ENCODE data around the gene TBC1D22A.

Gene TBC1D22A

GRCh38 chr22:47148510-47148909 lies 386.1 kb downstream of the TBC1D22A start:
- no peak for DNase-seq (ENCODE audit: low read depth in 3 of 3, low spot score in 1 of 3)

GRCh38 chr22:47148956-47149728 lies 386.7 kb downstream of the TBC1D22A start:
- no peak for DNase-seq (ENCODE audit: low read depth in 3 of 3, low spot score in 1 of 3)

GRCh38 chr22:47149976-47150375 lies 387.5 kb downstream of the TBC1D22A start:
- DNase-seq (ENCODE audit: low read depth in 3 of 3, low spot score in 1 of 3): no peak

GRCh38 chr22:47150426-47150825 lies 388.0 kb downstream of the TBC1D22A start:
- no peak for DNase-seq (ENCODE audit: low read depth in 3 of 3, low spot score in 1 of 3)

DNA sequence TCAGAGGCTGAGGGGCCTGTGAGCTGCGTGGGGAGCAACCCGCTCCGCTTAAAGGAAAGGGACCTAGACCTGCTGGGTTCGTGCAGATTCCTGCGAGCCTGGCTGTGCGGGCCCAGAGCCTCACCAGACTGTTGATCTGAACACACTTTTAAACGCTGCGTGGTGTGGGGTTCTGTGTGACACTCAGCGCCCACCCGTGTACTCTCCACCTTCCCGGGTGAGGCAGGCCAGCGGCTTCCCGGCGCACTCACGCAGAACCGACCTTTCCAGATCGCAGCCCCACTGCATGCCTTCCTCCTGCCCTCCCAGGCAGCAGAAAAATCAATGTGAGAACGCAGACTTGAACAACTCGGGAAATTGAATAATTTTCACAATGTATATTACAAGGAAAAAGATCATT lies 388.6 kb downstream of the TBC1D22A start:
- no peak for DNase-seq (ENCODE audit: low read depth in 3 of 3, low spot score in 1 of 3)

- no peak for DNase-seq (ENCODE audit: low read depth in 3 of 3, low spot score in 1 of 3)
These were observed 389.0 kb downstream of the TBC1D22A start for GRCh38 chr22:47151490-47151889.

DNA sequence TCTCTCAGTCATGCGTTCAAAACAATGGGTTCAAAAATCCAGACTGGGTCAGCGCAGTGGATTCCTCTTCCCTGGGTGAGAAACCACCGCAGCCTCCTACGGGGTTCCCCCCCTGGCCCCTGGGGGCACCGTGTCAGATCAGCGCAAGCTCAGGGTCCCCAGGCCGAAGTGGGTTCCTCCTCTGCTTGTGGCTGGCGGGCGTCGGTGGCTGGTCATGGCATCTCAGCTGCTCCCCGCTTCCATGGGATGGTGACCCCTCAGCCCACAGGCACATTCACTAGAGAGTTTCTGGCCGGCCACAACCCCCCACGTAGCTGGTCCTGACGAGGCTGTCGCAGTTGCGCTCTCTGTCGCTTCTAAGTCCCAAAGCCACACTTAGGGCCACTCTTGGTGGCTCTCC lies 389.8 kb downstream of the TBC1D22A start:
- DNase-seq (ENCODE audit: low read depth in 3 of 3, low spot score in 1 of 3): no peak

- no peak for DNase-seq (ENCODE audit: low read depth in 3 of 3, low spot score in 1 of 3)
These were observed 390.5 kb downstream of the TBC1D22A start for GRCh38 chr22:47152938-47153337.

DNA sequence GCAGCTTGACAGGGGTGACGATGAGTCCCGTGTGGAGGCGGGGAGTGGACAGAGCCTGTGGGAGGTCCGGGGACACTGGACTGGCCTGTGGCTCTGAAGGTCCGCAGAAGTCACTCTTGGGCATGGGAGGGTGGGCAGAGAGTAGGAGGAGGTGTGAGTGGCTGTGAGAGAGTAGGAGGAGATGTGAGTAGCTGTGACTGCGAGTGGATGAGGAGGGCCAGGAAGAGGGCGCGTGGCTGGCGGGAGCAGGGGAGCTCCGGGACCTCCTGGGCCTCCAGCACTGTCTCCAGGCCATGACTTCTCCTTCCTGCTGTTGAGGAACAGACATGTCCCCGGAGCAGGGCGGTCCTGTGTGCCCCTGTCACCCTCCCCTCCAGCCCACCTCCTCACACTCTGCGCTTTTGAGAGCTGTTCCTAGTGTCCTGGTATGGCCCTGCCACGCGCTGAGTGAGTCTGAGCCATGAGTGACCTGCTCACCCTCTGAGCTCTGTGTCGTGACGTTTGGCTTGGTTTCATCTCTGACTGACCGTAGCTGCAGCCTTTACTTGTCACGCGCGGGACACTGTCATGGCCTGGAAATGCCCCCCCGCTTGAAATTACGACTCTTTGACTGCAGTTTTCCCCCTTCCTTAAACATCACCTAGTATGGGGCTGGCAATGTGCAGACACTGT lies 391.5 kb downstream of the TBC1D22A start:
- no peak for DNase-seq (ENCODE audit: low read depth in 3 of 3, low spot score in 1 of 3)

GRCh38 chr22:47154621-47155081 lies 392.2 kb downstream of the TBC1D22A start:
- DNase-seq (ENCODE audit: low read depth in 3 of 3, low spot score in 1 of 3): no peak

DNA sequence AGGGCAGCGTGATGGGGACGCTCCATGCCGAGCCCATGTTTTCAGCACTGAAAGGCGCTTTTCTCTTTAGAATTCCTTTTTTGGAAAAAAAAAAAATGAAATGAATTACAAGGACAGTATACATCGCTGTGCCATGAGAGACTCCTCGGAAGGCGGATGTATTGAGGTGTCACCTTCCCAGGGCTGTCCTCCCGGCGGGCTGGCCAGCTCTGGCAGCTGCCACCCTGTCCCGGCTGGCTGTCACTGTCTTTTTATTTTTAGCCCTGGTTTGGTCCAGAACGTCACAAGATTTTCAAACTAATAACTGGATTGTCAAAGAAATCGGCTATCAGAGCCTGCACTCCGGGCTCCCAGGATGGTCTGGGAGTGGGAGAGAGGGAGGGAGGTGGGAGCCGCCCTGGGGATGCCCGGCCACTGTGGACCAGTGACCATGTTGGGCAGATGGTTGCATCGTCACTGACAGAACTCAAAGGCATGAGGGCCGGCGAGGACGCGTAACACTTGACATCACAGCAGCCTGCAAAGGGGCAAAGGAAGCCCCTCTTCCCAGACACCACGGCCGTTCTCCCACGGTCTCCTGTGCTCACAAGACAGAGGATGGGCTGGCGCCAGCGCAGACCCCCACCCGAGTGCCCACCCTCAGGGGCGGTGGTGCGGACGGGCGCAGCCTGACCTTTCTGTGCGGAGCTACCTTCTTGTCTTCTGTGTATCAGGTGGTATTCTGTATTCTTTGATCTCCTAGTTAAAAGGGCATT lies 392.9 kb downstream of the TBC1D22A start:
- no peak for DNase-seq (ENCODE audit: low read depth in 3 of 3, low spot score in 1 of 3)

DNA sequence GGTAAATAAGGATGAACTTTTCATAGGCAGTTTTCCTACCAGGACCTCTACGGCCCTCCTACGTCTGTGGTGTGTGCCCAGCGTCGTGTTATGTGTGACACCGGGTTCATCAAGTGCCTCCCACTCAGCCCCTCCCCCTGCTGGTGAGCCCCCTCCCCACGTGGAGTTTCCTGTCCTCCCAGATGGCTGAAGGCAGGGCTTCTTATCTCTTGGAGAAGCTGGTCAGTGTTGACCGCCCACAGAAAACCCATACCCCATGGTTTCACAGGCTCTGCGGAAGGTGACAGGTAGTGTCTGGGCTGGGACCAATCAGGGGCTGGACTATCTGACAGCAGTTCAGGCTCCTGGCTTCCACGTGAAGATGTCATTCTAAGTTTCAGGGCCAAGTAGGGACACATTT lies 393.5 kb downstream of the TBC1D22A start:
- no peak for DNase-seq (ENCODE audit: low read depth in 3 of 3, low spot score in 1 of 3)

- DNase-seq (ENCODE audit: low read depth in 3 of 3, low spot score in 1 of 3): no peak
These were observed 394.1 kb downstream of the TBC1D22A start for GRCh38 chr22:47156352-47157092.

DNA sequence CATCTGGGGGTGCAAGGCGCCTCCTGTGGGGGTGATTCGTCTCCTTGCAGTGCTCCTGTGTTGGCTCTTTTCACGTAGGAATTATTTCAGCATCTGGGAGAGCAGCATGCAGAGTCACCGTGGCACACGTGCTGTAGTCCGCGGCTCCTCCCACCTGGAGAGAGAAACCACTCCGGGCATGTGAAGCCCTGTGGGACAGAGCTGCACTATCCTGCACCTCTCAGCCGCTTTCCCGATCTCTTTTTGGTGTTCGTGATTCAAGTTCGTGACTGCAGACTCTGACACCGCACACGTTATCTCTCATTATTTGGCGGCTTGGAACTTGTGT lies 394.6 kb downstream of the TBC1D22A start:
- no peak for DNase-seq (ENCODE audit: low read depth in 3 of 3, low spot score in 1 of 3)

- no peak for DNase-seq (ENCODE audit: low read depth in 3 of 3, low spot score in 1 of 3)
These were observed 395.2 kb downstream of the TBC1D22A start for GRCh38 chr22:47157486-47158270.

DNA sequence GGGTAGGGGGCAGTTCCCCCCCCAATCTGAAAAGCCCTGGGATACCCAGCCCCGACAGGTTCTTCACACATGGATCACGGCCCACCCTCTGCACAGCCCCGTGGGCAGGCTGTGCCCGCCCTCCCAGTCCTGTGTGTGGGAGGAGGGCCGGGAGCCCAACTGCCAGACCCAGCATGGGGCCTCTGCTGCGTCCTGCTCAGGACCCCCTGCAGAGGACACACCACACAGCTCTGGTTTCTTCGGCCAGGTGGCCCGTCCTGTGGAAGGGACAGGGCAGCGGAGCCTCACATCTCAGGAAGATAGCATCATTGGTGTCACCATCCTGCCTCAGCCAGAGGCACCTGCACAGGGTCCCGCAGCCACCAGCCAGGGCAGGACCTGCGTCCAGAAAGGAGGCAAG lies 396.0 kb downstream of the TBC1D22A start:
- no peak for DNase-seq (ENCODE audit: low read depth in 3 of 3, low spot score in 1 of 3)

GRCh38 chr22:47159592-47159991 lies 397.1 kb downstream of the TBC1D22A start:
- no peak for DNase-seq (ENCODE audit: low read depth in 3 of 3, low spot score in 1 of 3)

DNA sequence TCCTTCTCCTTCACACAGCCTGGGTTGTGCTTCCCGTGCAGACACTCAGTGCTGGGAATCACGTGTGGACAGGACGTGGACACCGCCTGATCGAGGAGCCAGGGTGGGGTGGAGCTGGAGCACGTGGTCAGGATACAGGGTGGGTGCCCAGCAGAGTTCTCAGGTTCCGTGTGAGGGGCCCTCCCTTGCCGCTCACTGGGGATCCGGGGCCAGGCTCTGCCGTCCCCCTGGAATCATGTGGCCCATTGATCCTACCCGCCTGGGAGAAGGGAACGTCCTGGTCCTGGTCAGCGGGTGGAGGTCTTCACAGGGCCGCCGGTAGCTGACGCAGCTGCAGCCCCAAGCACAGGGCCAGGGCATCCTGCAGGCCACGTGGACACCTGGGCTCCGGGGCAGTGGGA lies 397.7 kb downstream of the TBC1D22A start:
- DNase-seq (ENCODE audit: low read depth in 3 of 3, low spot score in 1 of 3): no peak

GRCh38 chr22:47160781-47161520 lies 398.5 kb downstream of the TBC1D22A start:
- DNase-seq (ENCODE audit: low read depth in 3 of 3, low spot score in 1 of 3): no peak

GRCh38 chr22:47161631-47162030 lies 399.2 kb downstream of the TBC1D22A start:
- no peak for DNase-seq (ENCODE audit: low read depth in 3 of 3, low spot score in 1 of 3)
